GM23248 (cell line): ENCODE results near the gene UBE2V1.

Experiments
- EZH2 ChIP-seq: fragments of 200-600 bp; sonication (generic); IDR thresholded peaks from 2 replicates; pipeline ENCODE4 v1.6.1; 2018; ENCODE audit warnings: antibody characterized with exemption, mild to moderate bottlenecking; ENCODE audit not compliant: insufficient read depth, poor library complexity, severe bottlenecking
- EZH2phosphoT487 ChIP-seq: fragments of 200-600 bp; sonication (generic); IDR thresholded peaks from 2 replicates; pipeline ENCODE4 v1.6.1; 2018; ENCODE audit warnings: antibody characterized with exemption, moderate library complexity, mild to moderate bottlenecking, low read depth; ENCODE audit not compliant: insufficient read depth

- no peak for TF ChIP-seq EZH2phosphoT487
- TF ChIP-seq EZH2, result no peak
Measured at GRCh38 chr20:50107796-50108331, 5.1 kb downstream of the UBE2V1 start.
